Measurements from ENCODE around the gene SERPINB1. TPM values are rescaled to one million over a fixed set of nuclear protein-coding genes. Genes with fewer than 3 reads are reported as not detected.

Gene SERPINB1
- total RNA-seq, 1 experiment from 2014 or later, result 38.9 TPM

GRCh38 chr6:2850538-2851113, 9.0 kb upstream of the SERPINB1 start:
- peak; percentile 36 for DNase-seq (ENCODE audit: low spot score)

- DNase-seq (ENCODE audit: low spot score), result no peak
These were observed 7.2 kb upstream of the SERPINB1 start for GRCh38 chr6:2848851-2849250.

GRCh38 chr6:2845880-2846208, 4.2 kb upstream of the SERPINB1 start:
- no peak for DNase-seq (ENCODE audit: low spot score)

GRCh38 chr6:2844008-2844407, 2.3 kb upstream of the SERPINB1 start:
- DNase-seq (ENCODE audit: low spot score), result no peak

- no peak for DNase-seq (ENCODE audit: low spot score)
These were observed 1.6 kb upstream of the SERPINB1 start for GRCh38 chr6:2843138-2843740.

GRCh38 chr6:2842139-2842552, 483 bp upstream of the SERPINB1 start:
- DNase-seq (ENCODE audit: low spot score), result no peak

GRCh38 chr6:2840749-2841061, 958 bp downstream of the SERPINB1 start:
- no peak for DNase-seq (ENCODE audit: low spot score)

GRCh38 chr6:2839982-2840748, 1.5 kb downstream of the SERPINB1 start:
- no peak for DNase-seq (ENCODE audit: low spot score)

GRCh38 chr6:2839195-2839981, 2.3 kb downstream of the SERPINB1 start:
- peak; percentile 78 for DNase-seq (ENCODE audit: low spot score)

- no peak for DNase-seq (ENCODE audit: low spot score)
These were observed 3.4 kb downstream of the SERPINB1 start for GRCh38 chr6:2838251-2838650.

GRCh38 chr6:2834262-2834661, 7.4 kb downstream of the SERPINB1 start:
- no peak for DNase-seq (ENCODE audit: low spot score)

- no peak for DNase-seq (ENCODE audit: low spot score)
These were observed 10.3 kb downstream of the SERPINB1 start for GRCh38 chr6:2831392-2831791.

GRCh38 chr6:2830183-2830582, 11.5 kb downstream of the SERPINB1 start:
- no peak for DNase-seq (ENCODE audit: low spot score)

- no peak for DNase-seq (ENCODE audit: low spot score)
These were observed 12.4 kb downstream of the SERPINB1 start for GRCh38 chr6:2829253-2829652.

- DNase-seq (ENCODE audit: low spot score), result no peak
These were observed 13.0 kb downstream of the SERPINB1 start for GRCh38 chr6:2828629-2829028.

GRCh38 chr6:2827142-2827541, 14.5 kb downstream of the SERPINB1 start:
- DNase-seq (ENCODE audit: low spot score), result no peak

GRCh38 chr6:2826131-2826530, 15.5 kb downstream of the SERPINB1 start:
- no peak for DNase-seq (ENCODE audit: low spot score)

- DNase-seq (ENCODE audit: low spot score), result no peak
These were observed 18.4 kb downstream of the SERPINB1 start for GRCh38 chr6:2823104-2823850.

GRCh38 chr6:2821554-2821953, 20.1 kb downstream of the SERPINB1 start:
- no peak for DNase-seq (ENCODE audit: low spot score)

- no peak for DNase-seq (ENCODE audit: low spot score)
These were observed 21.2 kb downstream of the SERPINB1 start for GRCh38 chr6:2820415-2820814.

GRCh38 chr6:2819978-2820377, 21.7 kb downstream of the SERPINB1 start:
- DNase-seq (ENCODE audit: low spot score), result no peak

GRCh38 chr6:2819115-2819514, 22.5 kb downstream of the SERPINB1 start:
- DNase-seq (ENCODE audit: low spot score), result no peak

Measured in H4 (cell line).